Measurements from ENCODE around the gene HMSD. TPM values are rescaled to one million over a fixed set of nuclear protein-coding genes. Genes with fewer than 3 reads are reported as not detected.

HMSD gene
- polyA plus RNA-seq, 12 donors: 0.31 to 3.4 (median 0.90) TPM; not detected in 8

- no peak for DNase-seq
These were observed 4.7 kb downstream of the HMSD start for GRCh38 chr18:63953811-63954210.

GRCh38 chr18:63956755-63957154 lies 7.7 kb downstream of the HMSD start:
- DNase-seq: no peak

- no peak for DNase-seq
These were observed 11.8 kb downstream of the HMSD start for GRCh38 chr18:63960891-63961290.

GRCh38 chr18:63961435-63961980 lies 12.4 kb downstream of the HMSD start:
- DNase-seq: no peak

- no peak for DNase-seq
These were observed 13.0 kb downstream of the HMSD start for GRCh38 chr18:63962137-63962536.

- DNase-seq: no peak
These were observed 14.6 kb downstream of the HMSD start for GRCh38 chr18:63963615-63964256.

- DNase-seq: no peak
These were observed 15.8 kb downstream of the HMSD start for GRCh38 chr18:63964908-63965307.

GRCh38 chr18:63965716-63966330 lies 16.7 kb downstream of the HMSD start:
- DNase-seq: no peak

GRCh38 chr18:63969942-63970808 lies 21.1 kb downstream of the HMSD start, which contains the start of gene SERPINB8:
Gene SERPINB8 (plus strand): TSS chr18:63970081. CDS start chr18:63978309, 8,228 bp downstream.
- peak; percentile 89 for DNase-seq

GRCh38 chr18:63970809-63971205 lies 21.7 kb downstream of the HMSD start:
- DNase-seq: no peak

- DNase-seq: no peak
These were observed 22.4 kb downstream of the HMSD start for GRCh38 chr18:63971320-63972001.

- no peak for DNase-seq
These were observed 22.9 kb downstream of the HMSD start for GRCh38 chr18:63972002-63972376.

- DNase-seq: no peak
These were observed 25.9 kb downstream of the HMSD start for GRCh38 chr18:63974991-63975390.

GRCh38 chr18:63975628-63976027 lies 26.5 kb downstream of the HMSD start:
- DNase-seq: no peak

GRCh38 chr18:63977040-63977439 lies 27.9 kb downstream of the HMSD start:
- DNase-seq: no peak

GRCh38 chr18:63979409-63979920 lies 30.4 kb downstream of the HMSD start:
- peak; percentile 60 for DNase-seq

- DNase-seq: no peak
These were observed 30.9 kb downstream of the HMSD start for GRCh38 chr18:63980027-63980426.

- no peak for DNase-seq
These were observed 31.9 kb downstream of the HMSD start for GRCh38 chr18:63980896-63981460.

- no peak for DNase-seq
These were observed 32.6 kb downstream of the HMSD start for GRCh38 chr18:63981719-63982118.

- no peak for DNase-seq
These were observed 33.3 kb downstream of the HMSD start for GRCh38 chr18:63982361-63982760.

GRCh38 chr18:63986885-63987284 lies 37.8 kb downstream of the HMSD start:
- no peak for DNase-seq

All from muscle of arm (tissue), 12 donors.